Amniotic stem cell (primary cell): ENCODE measurements around the gene PCDHGB7.
"Not testable (repeated sequence)": the region's sequence is repeated elsewhere in the genome, so short reads cannot be mapped to it uniquely, and the experiment has no call there.

Experiments
- DNase-seq: peaks from one replicate; lab custom pipeline; 2025; lab: John Stamatoyannopoulos, UW

Gene PCDHGB7

GRCh38 chr5:141417494-141418172 is at the start of gene PCDHGB7:
PCDHGB7 (plus strand) TSS chr5:141417677; CDS start chr5:141417860, 183 bp downstream.
- DNase-seq, result peak; percentile 19

GRCh38 chr5:141369994-141370848 is 47.3 kb upstream of the PCDHGB7 start, which contains the start of gene PCDHGB3:
PCDHGB3 (plus strand) TSS chr5:141370242; CDS start chr5:141370395, 153 bp downstream.
- DNase-seq, result no peak

- DNase-seq, result no peak
Observed at GRCh38 chr5:141371572-141372475, 45.7 kb upstream of the PCDHGB7 start.

- DNase-seq, result no peak
Observed at GRCh38 chr5:141373673-141374317, 43.7 kb upstream of the PCDHGB7 start, which contains the start of gene PCDHGA6. PCDHGA6 (plus strand) TSS chr5:141373891; CDS start chr5:141374084, 193 bp downstream.

- no peak for DNase-seq
Observed at GRCh38 chr5:141374627-141375026, 42.9 kb upstream of the PCDHGB7 start.

- not testable (repeated sequence) for DNase-seq
Observed at GRCh38 chr5:141375444-141376155, 41.9 kb upstream of the PCDHGB7 start.

- DNase-seq, result no peak
Observed at GRCh38 chr5:141382469-141383294, 34.8 kb upstream of the PCDHGB7 start, which contains the start of gene PCDHGA7. PCDHGA7 (plus strand) TSS chr5:141382742; CDS start chr5:141382900, 158 bp downstream.

- DNase-seq, result no peak
Observed at GRCh38 chr5:141383345-141383744, 34.1 kb upstream of the PCDHGB7 start.

GRCh38 chr5:141384471-141385267 is 32.8 kb upstream of the PCDHGB7 start:
- no peak for DNase-seq

GRCh38 chr5:141387557-141388311 is 29.7 kb upstream of the PCDHGB7 start, which contains the start of gene PCDHGB4:
PCDHGB4 (plus strand) TSS chr5:141387698; CDS start chr5:141387885, 187 bp downstream.
- DNase-seq, result not testable (repeated sequence)

- DNase-seq, result no peak
Observed at GRCh38 chr5:141388661-141389060, 28.8 kb upstream of the PCDHGB7 start.

GRCh38 chr5:141389153-141390042 is 28.1 kb upstream of the PCDHGB7 start:
- no peak for DNase-seq

- no peak for DNase-seq
Observed at GRCh38 chr5:141392429-141393198, 24.9 kb upstream of the PCDHGB7 start, which contains the start of gene PCDHGA8. PCDHGA8 (plus strand) TSS chr5:141392633; CDS start chr5:141392814, 181 bp downstream.

GRCh38 chr5:141393267-141393666 is 24.2 kb upstream of the PCDHGB7 start:
- no peak for DNase-seq

- not testable (repeated sequence) for DNase-seq
Observed at GRCh38 chr5:141394401-141395187, 22.9 kb upstream of the PCDHGB7 start.
